Measurements from ENCODE around the gene SRSF11. TPM values are rescaled to one million over a fixed set of nuclear protein-coding genes. Genes with fewer than 3 reads are reported as not detected.

The SRSF11 gene
- polyA plus RNA-seq, 1 of the 3 experiments (the other 2 are of a cell fraction), result 138 TPM

GRCh38 chr1:70295749-70296148 is 74.6 kb downstream of the SRSF11 start:
- Histone ChIP-seq H3K27me3 (ENCODE audit: insufficient read depth) (no peaks in the 10 kb centered on the region), H3K27ac (ENCODE audit: low read depth in 2 of 2, low read length in 1 of 2) (no peak overlapping the region), H3K4me1 (ENCODE audit: control insufficient read depth in 1 of 2, insufficient read depth in 2 of 2, low read depth in 1 of 2, low read length in 1 of 2) (no peaks in the 10 kb centered on the region), H3K79me2 (ENCODE audit: insufficient read depth) (no peaks in the 10 kb centered on the region; the same call in 1 of the 2 replicates), H3K9ac (no peak overlapping the region), H3K9me2 (no peaks in the 10 kb centered on the region), H3K36me3 (replicated peaks in 1 of 2; ENCODE audit: control insufficient read depth in 1 of 2, insufficient read depth in 2 of 2, low read length in 1 of 2) (peaks cover 43 to 54% of the 10 kb centered on the region in 2 experiments), H3F3A (replicated peaks; ENCODE audit: insufficient read depth) (peaks cover 13% of the 10 kb centered on the region), H2AFZ (ENCODE audit: low read depth) (no peak overlapping the region), H3K9me3 (no peaks in the 10 kb centered on the region), H3K4me2 (no peak overlapping the region), H3K4me3 (ENCODE audit: low read depth in 2 of 2, low read length in 1 of 2) (no peak overlapping the region), H4K20me1 (ENCODE audit: insufficient read depth) (no peaks in the 10 kb centered on the region)
- DNase-seq, result no peak
- WGBS (ENCODE audit: low lambda C conversion rate), result 96% methylated on average over 4 of the region's 4 CpGs
- POLR2A ChIA-PET, result no interaction called here
- no peak for TF ChIP-seq PBX3 (IDR thresholded peaks at IDR 0.05)
- TF ChIP-seq POLR2AphosphoS5 (IDR thresholded peaks at IDR 0.05; ENCODE audit: low read depth, low read length), result no peak
- no peak for TF ChIP-seq USF1 (IDR thresholded peaks at IDR 0.05; ENCODE audit: borderline replicate concordance, low read depth)
- no peak for TF ChIP-seq MXI1 (IDR thresholded peaks at IDR 0.05; ENCODE audit: low read depth, low read length)
- TF ChIP-seq FOXM1 (IDR thresholded peaks at IDR 0.05; ENCODE audit: low read depth), result no peak
- TF ChIP-seq FOXJ3 (CRISPR knock-in tag; IDR thresholded peaks at IDR 0.05), result no peak
- TF ChIP-seq EP300 (IDR thresholded peaks at IDR 0.05; ENCODE audit: borderline replicate concordance in 1 of 2, low read depth in 1 of 2, low read length in 1 of 2), result no peak
- CTCF ChIA-PET, result no interaction called here

- Histone ChIP-seq H2AFZ (ENCODE audit: low read depth) (no peak overlapping the region), H3K36me3 (replicated peaks in 1 of 2; ENCODE audit: control insufficient read depth in 1 of 2, insufficient read depth in 2 of 2, low read length in 1 of 2) (peaks cover 21 to 38% of the 10 kb centered on the region in 2 experiments), H3K4me2 (no peak overlapping the region), H3K79me2 (ENCODE audit: insufficient read depth) (no peaks in the 10 kb centered on the region; the same call in 1 of the 2 replicates), H3K9me2 (no peaks in the 10 kb centered on the region), H4K20me1 (ENCODE audit: insufficient read depth) (no peaks in the 10 kb centered on the region), H3K9ac (no peak overlapping the region), H3F3A (replicated peaks; ENCODE audit: insufficient read depth) (no peaks in the 10 kb centered on the region), H3K9me3 (no peaks in the 10 kb centered on the region), H3K27ac (ENCODE audit: low read depth in 2 of 2, low read length in 1 of 2) (no peak overlapping the region), H3K27me3 (ENCODE audit: insufficient read depth) (no peaks in the 10 kb centered on the region), H3K4me1 (ENCODE audit: control insufficient read depth in 1 of 2, insufficient read depth in 2 of 2, low read depth in 1 of 2, low read length in 1 of 2) (no peaks in the 10 kb centered on the region), H3K4me3 (ENCODE audit: low read depth in 2 of 2, low read length in 1 of 2) (no peak overlapping the region)
- CTCF ChIA-PET, result no interaction called here
- DNase-seq, result no peak
- no peak for TF ChIP-seq ELF1 (IDR thresholded peaks at IDR 0.05)
- TF ChIP-seq TCF12 (IDR thresholded peaks at IDR 0.05), result no peak
- TF ChIP-seq TAF1 (IDR thresholded peaks at IDR 0.05; ENCODE audit: borderline replicate concordance, low read depth, low read length), result no peak
- no peak for TF ChIP-seq RXRA (IDR thresholded peaks at IDR 0.05; ENCODE audit: borderline replicate concordance, low read depth)
- POLR2A ChIA-PET, result no interaction called here
Measured at GRCh38 chr1:70299472-70299871, 78.3 kb downstream of the SRSF11 start.

Small RNA genes lying within 50 kb of the gene (small RNA-seq; reads per million reads assigned to genes)
- 0 reads per million in 7 experiments for gene RN7SL242P

Other genes starting within 250 kb of the SRSF11 start
- 5.6 and 6.3 TPM in 2 replicates for gene LRRC40, start 15.8 kb upstream of the SRSF11 start, polyA plus RNA-seq (2012; rRNA removed)
- 5.2 and 5.5 TPM in 2 replicates for gene ANKRD13C, start 133.3 kb downstream of the SRSF11 start, polyA plus RNA-seq (2012; rRNA removed)
- 3.9 and 4.2 TPM in 2 replicates for gene CTH, start 189.9 kb downstream of the SRSF11 start, polyA plus RNA-seq (2012; rRNA removed)